GM18867 (cell line): Measurements from ENCODE around the gene MAL.
A peak's percentile ranks its signal among the peaks of the same experiment; 100 is the strongest.

ENCODE experiments used
- ATAC-seq: cut with Tn5 transposase; IDR thresholded peaks from one replicate; pipeline ENCODE4 v1.9.1; 2021; ENCODE audit warnings: mild to moderate bottlenecking, moderate library complexity; ENCODE audit not compliant: unreplicated experiment

The MAL gene

GRCh38 chr2:95060446-95061118 lies 35.1 kb downstream of the MAL start:
- no peak for ATAC-seq

GRCh38 chr2:95061119-95061512 lies 35.6 kb downstream of the MAL start:
- no peak for ATAC-seq

GRCh38 chr2:95061601-95062183 lies 36.2 kb downstream of the MAL start:
- ATAC-seq = no peak

- peak; percentile 30 for ATAC-seq
Observed at GRCh38 chr2:95062242-95063085, 37.0 kb downstream of the MAL start.

- ATAC-seq = peak; percentile 77
Observed at GRCh38 chr2:95063086-95063958, 37.8 kb downstream of the MAL start.

GRCh38 chr2:95068256-95068655 lies 42.7 kb downstream of the MAL start:
- ATAC-seq = no peak

GRCh38 chr2:95069465-95069864 lies 44.0 kb downstream of the MAL start:
- ATAC-seq = no peak

GRCh38 chr2:95071856-95072255 lies 46.3 kb downstream of the MAL start:
- ATAC-seq = no peak

GRCh38 chr2:95072424-95072823 lies 46.9 kb downstream of the MAL start:
- ATAC-seq = no peak

- ATAC-seq = no peak
Observed at GRCh38 chr2:95073856-95074662, 48.6 kb downstream of the MAL start.

GRCh38 chr2:95074663-95075439 lies 49.3 kb downstream of the MAL start:
- no peak for ATAC-seq

- no peak for ATAC-seq
Observed at GRCh38 chr2:95075440-95076132, 50.1 kb downstream of the MAL start.

GRCh38 chr2:95076705-95077529 lies 51.4 kb downstream of the MAL start:
- peak; percentile 85 for ATAC-seq

GRCh38 chr2:95077530-95077825 lies 52.0 kb downstream of the MAL start:
- no peak for ATAC-seq

- no peak for ATAC-seq
Observed at GRCh38 chr2:95077861-95078603, 52.5 kb downstream of the MAL start.

- ATAC-seq = no peak
Observed at GRCh38 chr2:95079199-95079683, 53.7 kb downstream of the MAL start.

GRCh38 chr2:95082477-95082876 lies 57.0 kb downstream of the MAL start:
- ATAC-seq = no peak
